ENCODE results near the gene OR2Z1.
"Not testable (repeated sequence)": the region's sequence is repeated elsewhere in the genome, so short reads cannot be mapped to it uniquely, and the experiment has no call there.

Gene OR2Z1

GRCh38 chr19:8699908-8700307, 21.5 kb upstream of the OR2Z1 start:
- in situ Hi-C loops (cut with MboI; ENCODE audit: low pct_unique_long_range_greater_than_20kb, low sequenced_read_pairs) = no loop called here
- no peak for DNase-seq

- in situ Hi-C loops (cut with MboI; ENCODE audit: low pct_unique_long_range_greater_than_20kb, low sequenced_read_pairs) = no loop called here
- no peak for DNase-seq
These were observed 20.5 kb upstream of the OR2Z1 start for GRCh38 chr19:8700956-8701355.

GRCh38 chr19:8702350-8702749, 19.1 kb upstream of the OR2Z1 start:
- DNase-seq = peak; percentile 90
- in situ Hi-C loops (cut with MboI; ENCODE audit: low pct_unique_long_range_greater_than_20kb, low sequenced_read_pairs) = no loop called here

GRCh38 chr19:8703223-8703622, 18.2 kb upstream of the OR2Z1 start:
- DNase-seq = no peak
- in situ Hi-C loops (cut with MboI; ENCODE audit: low pct_unique_long_range_greater_than_20kb, low sequenced_read_pairs) = no loop called here

- in situ Hi-C loops (cut with MboI; ENCODE audit: low pct_unique_long_range_greater_than_20kb, low sequenced_read_pairs); DNase-seq: not testable (repeated sequence)
These were observed 16.1 kb upstream of the OR2Z1 start for GRCh38 chr19:8705304-8705703.

- in situ Hi-C loops (cut with MboI; ENCODE audit: low pct_unique_long_range_greater_than_20kb, low sequenced_read_pairs) = no loop called here
- peak; percentile 86 for DNase-seq
These were observed 15.7 kb upstream of the OR2Z1 start for GRCh38 chr19:8705742-8706141.

GRCh38 chr19:8710337-8710736, 11.1 kb upstream of the OR2Z1 start:
- in situ Hi-C loops (cut with MboI; ENCODE audit: low pct_unique_long_range_greater_than_20kb, low sequenced_read_pairs) = not testable (repeated sequence)
- DNase-seq = peak; percentile 59

- in situ Hi-C loops (cut with MboI; ENCODE audit: low pct_unique_long_range_greater_than_20kb, low sequenced_read_pairs) = no loop called here
- no peak for DNase-seq
These were observed 598 bp downstream of the OR2Z1 start for GRCh38 chr19:8722032-8722431.

GRCh38 chr19:8724276-8724675, 2.8 kb downstream of the OR2Z1 start:
- in situ Hi-C loops (cut with MboI; ENCODE audit: low pct_unique_long_range_greater_than_20kb, low sequenced_read_pairs) = no loop called here
- DNase-seq = no peak

GRCh38 chr19:8731428-8732169, 10.2 kb downstream of the OR2Z1 start:
- DNase-seq = peak; percentile 11
- in situ Hi-C loops (cut with MboI; ENCODE audit: low pct_unique_long_range_greater_than_20kb, low sequenced_read_pairs) = no loop called here

- DNase-seq = no peak
- in situ Hi-C loops (cut with MboI; ENCODE audit: low pct_unique_long_range_greater_than_20kb, low sequenced_read_pairs) = no loop called here
These were observed 16.9 kb downstream of the OR2Z1 start for GRCh38 chr19:8738377-8738776.

GRCh38 chr19:8739291-8740065, 18.0 kb downstream of the OR2Z1 start:
- DNase-seq = not testable (repeated sequence)

GRCh38 chr19:8767257-8767656, 45.8 kb downstream of the OR2Z1 start:
- in situ Hi-C loops (cut with MboI; ENCODE audit: low pct_unique_long_range_greater_than_20kb, low sequenced_read_pairs); DNase-seq: not testable (repeated sequence)

More at GRCh38 chr19:8739291-8740065, 18.0 kb downstream of the OR2Z1 start:
- in situ Hi-C loops (cut with MboI; ENCODE audit: low pct_unique_long_range_greater_than_20kb, low sequenced_read_pairs) = not testable (repeated sequence)

GRCh38 chr19:8769265-8769664, 47.8 kb downstream of the OR2Z1 start:
- in situ Hi-C loops (cut with MboI; ENCODE audit: low pct_unique_long_range_greater_than_20kb, low sequenced_read_pairs); DNase-seq: not testable (repeated sequence)

- DNase-seq; in situ Hi-C loops (cut with MboI; ENCODE audit: low pct_unique_long_range_greater_than_20kb, low sequenced_read_pairs): not testable (repeated sequence)
These were observed 52.2 kb downstream of the OR2Z1 start for GRCh38 chr19:8773587-8773986.

All from KBM-7 (cell line).